HepG2 (cell line): Measurements from ENCODE around the gene IL11RA. TPM values are rescaled to one million over a fixed set of nuclear protein-coding genes. Genes with fewer than 3 reads are reported as not detected.

Source experiments
- ARNT ChIP-seq: fragments of 450-650 bp; IDR thresholded peaks from 2 replicates; pipeline ENCODE4 v1.6.1; 2017
- HOXD1 ChIP-seq: sonication (generic); formaldehyde crosslinking; IDR thresholded peaks from 2 replicates; pipeline ENCODE4 v1.5.0; 2020; ENCODE audit warnings: missing genetic modification reagents
- ISL2 ChIP-seq: sonication (generic); formaldehyde crosslinking; IDR thresholded peaks from 2 replicates; pipeline ENCODE4 v1.5.0; 2020; ENCODE audit warnings: missing genetic modification reagents
- JUND ChIP-seq: sonication (generic); formaldehyde crosslinking; IDR thresholded peaks from 2 replicates; pipeline ENCODE4 v1.8.0; 2022; ENCODE audit warnings: mild to moderate bottlenecking, missing genetic modification reagents
- MIER3 ChIP-seq: IDR thresholded peaks from 2 replicates; pipeline ENCODE4 v1.6.1; 2016; ENCODE audit warnings: missing compliant biosample characterization, borderline replicate concordance
- MIXL1 ChIP-seq: IDR thresholded peaks from 2 replicates; pipeline ENCODE4 v1.6.1; 2016
- NPAS2 ChIP-seq: sonication (generic); formaldehyde crosslinking; IDR thresholded peaks from 2 replicates; pipeline ENCODE4 v1.8.0; 2022; ENCODE audit warnings: mild to moderate bottlenecking, missing genetic modification reagents, borderline replicate concordance
- PHF5A ChIP-seq: IDR thresholded peaks from one replicate; pipeline ENCODE4 v1.6.1; 2018; ENCODE audit warnings: low read depth, missing genetic modification reagents; ENCODE audit not compliant: unreplicated experiment
- RBFOX2 ChIP-seq: fragments of 200-400 bp; formaldehyde crosslinking; IDR thresholded peaks from 2 replicates; pipeline ENCODE4 v1.6.1; 2017; ENCODE audit warnings: low read depth, mild to moderate bottlenecking, low read length
- SP1 ChIP-seq, 2 experiments: fragments of 450-650 bp in 1 of 2; sonication (generic) in 1 of 2; formaldehyde crosslinking in 1 of 2; IDR thresholded peaks; 2 replicates each; pipeline versions ENCODE4 v1.4.0 to v1.6.1; 2016 to 2020; ENCODE audit warnings: missing genetic modification reagents in 1 of 2
- STAT5B ChIP-seq: sonication (generic); formaldehyde crosslinking; IDR thresholded peaks from 2 replicates; pipeline ENCODE4 v1.4.0; 2020; ENCODE audit warnings: missing genetic modification reagents
- YEATS2 ChIP-seq: sonication (generic); formaldehyde crosslinking; IDR thresholded peaks from 2 replicates; pipeline ENCODE4 v1.4.0; 2020; ENCODE audit warnings: missing genetic modification reagents, borderline replicate concordance
- ZBTB8A ChIP-seq: sonication (generic); formaldehyde crosslinking; IDR thresholded peaks from 2 replicates; pipeline ENCODE4 v1.4.0; 2020; ENCODE audit warnings: mild to moderate bottlenecking, low read depth, missing genetic modification reagents, borderline replicate concordance
- ZFP1 ChIP-seq: IDR thresholded peaks from 2 replicates; pipeline ENCODE4 v1.6.1; 2016
- ZNF232 ChIP-seq: sonication (generic); formaldehyde crosslinking; IDR thresholded peaks from 2 replicates; pipeline ENCODE4 v1.4.0; 2020; ENCODE audit warnings: missing genetic modification reagents, borderline replicate concordance
- ZNF501 ChIP-seq: sonication (generic); formaldehyde crosslinking; IDR thresholded peaks from 2 replicates; pipeline ENCODE4 v1.5.1; 2020; ENCODE audit warnings: mild to moderate bottlenecking, moderate library complexity, missing genetic modification reagents
- ZNF713 ChIP-seq: sonication (generic); formaldehyde crosslinking; IDR thresholded peaks from 2 replicates; pipeline ENCODE4 v1.4.0; 2020; ENCODE audit warnings: mild to moderate bottlenecking, missing genetic modification reagents
- ZNF720 ChIP-seq: sonication (generic); formaldehyde crosslinking; IDR thresholded peaks from 2 replicates; pipeline ENCODE4 v1.4.0; 2020; ENCODE audit warnings: missing genetic modification reagents
- ZNF749 ChIP-seq: sonication (generic); formaldehyde crosslinking; IDR thresholded peaks from 2 replicates; pipeline ENCODE4 v1.8.0; 2022; ENCODE audit warnings: mild to moderate bottlenecking, missing genetic modification reagents, moderate library complexity, borderline replicate concordance
- ZNF841 ChIP-seq: sonication (generic); formaldehyde crosslinking; IDR thresholded peaks from 2 replicates; pipeline ENCODE4 v1.8.1; 2023; ENCODE audit warnings: missing genetic modification reagents, borderline replicate concordance
- ZNF850 ChIP-seq: sonication (generic); formaldehyde crosslinking; conservative IDR thresholded peaks from 2 replicates; pipeline ENCODE4 v1.9.0; 2021; ENCODE audit warnings: mild to moderate bottlenecking, missing genetic modification reagents
- polyA plus RNA-seq, 8 experiments: library from polyadenylated mRNA; depleted of rRNA in 3 of 8; stranded (reverse) in 7 of 8; unstranded in 1 of 8; fragments of >200 nt; fragmentation: Illumina TruSeq in 4 of 8; extraction: Trizol in 4 of 8; gene quantifications; 2 replicates each; pipeline versions ENCODE4 v1.2.1 to v1.2.3, GENCODE V29; 2011 to 2016; ENCODE audit warnings: low read depth in 4 of 8, missing spikeins in 1 of 8, mixed read lengths in 1 of 8; ENCODE audit not compliant: insufficient read depth in 1 of 8
- total RNA-seq, 5 experiments: library from RNA; depleted of rRNA; stranded (reverse); fragments of >200 nt; fragmentation: Illumina TruSeq; extraction: Trizol; gene quantifications; 2 replicates each; pipeline ENCODE4 v1.2.3, GENCODE V29; 2016; ENCODE audit warnings: low read depth in 1 of 5
- TF ChIP-seq, protein P1 (sequence below): sonication (generic); formaldehyde crosslinking; IDR thresholded peaks from 2 replicates; pipeline ENCODE4 v1.5.0; 2020; ENCODE audit warnings: missing genetic modification reagents
- TF ChIP-seq, protein P2 (sequence below): sonication (generic); formaldehyde crosslinking; IDR thresholded peaks from 2 replicates; pipeline ENCODE4 v1.4.0; 2020; ENCODE audit warnings: missing genetic modification reagents
- TF ChIP-seq, protein P3 (sequence below): sonication (generic); formaldehyde crosslinking; IDR thresholded peaks from 2 replicates; pipeline ENCODE4 v1.4.0; 2020; ENCODE audit warnings: mild to moderate bottlenecking, missing genetic modification reagents

IL11RA gene
- total and polyA plus RNA-seq, 2 of the 13 experiments (the other 11 are each of a cell fraction or from before 2014, with no cell fraction given), result 2.0 to 4.2 TPM

DNA sequence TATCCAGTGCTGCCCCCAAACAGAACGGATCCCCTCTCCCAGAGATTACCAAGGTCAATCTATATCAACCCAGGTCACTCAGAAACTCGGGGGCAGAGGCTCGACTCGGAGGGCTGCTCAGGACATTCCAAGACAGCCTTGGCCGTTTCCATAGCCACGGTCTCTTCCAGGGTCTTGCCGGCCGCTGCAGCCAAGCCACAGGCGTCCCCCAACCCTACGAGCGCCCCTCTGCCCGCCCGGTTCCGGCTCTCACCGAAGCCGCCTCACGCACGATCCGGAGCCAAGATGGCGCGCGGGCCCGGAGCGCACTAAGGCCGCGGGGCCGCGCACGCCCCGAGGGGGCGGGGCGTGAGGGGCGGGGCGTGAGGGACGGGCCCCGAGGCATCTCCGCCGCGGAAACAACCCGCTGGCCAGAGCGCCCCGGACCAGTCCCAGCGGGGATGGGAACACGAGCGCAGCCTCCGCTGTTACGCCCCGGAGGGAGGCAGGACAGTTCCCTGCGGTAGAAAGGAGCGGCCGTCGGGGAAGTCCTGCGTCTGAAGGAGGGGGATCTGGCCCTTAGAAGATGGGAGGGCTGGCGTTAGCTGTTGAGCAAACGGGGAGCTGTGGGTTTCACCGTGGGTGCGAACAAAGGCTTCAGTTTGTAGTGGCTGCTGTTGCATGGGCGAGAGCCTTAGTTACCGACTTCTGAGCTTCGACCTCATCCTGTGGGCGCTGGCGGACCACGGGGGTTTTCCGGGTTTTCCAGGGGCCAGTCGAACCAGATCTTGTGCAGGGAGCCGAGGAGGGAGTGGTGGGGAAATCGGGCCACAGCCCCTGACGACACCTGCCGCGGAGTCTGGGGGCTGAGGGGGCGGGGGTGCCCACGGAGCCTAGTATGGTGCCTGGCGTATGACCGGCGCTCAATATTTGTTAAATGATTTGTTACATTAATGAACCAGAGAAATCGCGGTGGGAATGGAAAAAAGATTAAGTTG, 39.9 kb upstream of the IL11RA start, which contains the start of gene RPP25L (continued):
- TF ChIP-seq, protein P1, sequence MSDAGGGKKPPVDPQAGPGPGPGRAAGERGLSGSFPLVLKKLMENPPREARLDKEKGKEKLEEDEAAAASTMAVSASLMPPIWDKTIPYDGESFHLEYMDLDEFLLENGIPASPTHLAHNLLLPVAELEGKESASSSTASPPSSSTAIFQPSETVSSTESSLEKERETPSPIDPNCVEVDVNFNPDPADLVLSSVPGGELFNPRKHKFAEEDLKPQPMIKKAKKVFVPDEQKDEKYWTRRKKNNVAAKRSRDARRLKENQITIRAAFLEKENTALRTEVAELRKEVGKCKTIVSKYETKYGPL (CRISPR knock-in tag), result no peak
- no peak for TF ChIP-seq NPAS2 (CRISPR knock-in tag)
- TF ChIP-seq PHF5A (CRISPR knock-in tag), result peak; percentile 14
- TF ChIP-seq MIER3 (CRISPR knock-in tag), result no peak
- TF ChIP-seq HOXD1, result peak; percentile 24; the same call in 1 of the 2 replicates
- no peak for TF ChIP-seq STAT5B (CRISPR knock-in tag)
- TF ChIP-seq, protein P2, sequence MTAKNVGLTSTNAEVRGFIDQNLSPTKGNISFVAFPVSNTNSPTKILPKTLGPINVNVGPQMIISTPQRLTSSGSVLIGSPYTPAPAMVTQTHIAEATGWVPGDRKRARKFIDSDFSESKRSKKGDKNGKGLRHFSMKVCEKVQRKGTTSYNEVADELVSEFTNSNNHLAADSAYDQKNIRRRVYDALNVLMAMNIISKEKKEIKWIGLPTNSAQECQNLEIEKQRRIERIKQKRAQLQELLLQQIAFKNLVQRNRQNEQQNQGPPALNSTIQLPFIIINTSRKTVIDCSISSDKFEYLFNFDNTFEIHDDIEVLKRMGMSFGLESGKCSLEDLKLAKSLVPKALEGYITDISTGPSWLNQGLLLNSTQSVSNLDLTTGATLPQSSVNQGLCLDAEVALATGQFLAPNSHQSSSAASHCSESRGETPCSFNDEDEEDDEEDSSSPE (CRISPR knock-in tag), result 0 out of 2 replicates have a peak, but pooled peaks have one; percentile 2
- no peak; the same call in 1 of the 2 replicates for TF ChIP-seq ZNF841
- TF ChIP-seq MIXL1, result no peak
- TF ChIP-seq YEATS2 (CRISPR knock-in tag), result peak; percentile 4; the same call in 1 of the 2 replicates
- TF ChIP-seq SP1 (IDR thresholded peaks at IDR 0.05), result no peak
- TF ChIP-seq SP1 (CRISPR knock-in tag; IDR thresholded peaks at IDR 0.05), result peak; percentile 68
- no peak for TF ChIP-seq ZBTB8A (CRISPR knock-in tag)
- peak; percentile 85; the same call in 1 of the 2 replicates for TF ChIP-seq ZNF749 (CRISPR knock-in tag)
- no peak for TF ChIP-seq JUND (CRISPR knock-in tag)
- peak; percentile 55; the same call in 1 of the 2 replicates for TF ChIP-seq ISL2
- peak; percentile 68; the same call in 1 of the 2 replicates for TF ChIP-seq ZNF501 (CRISPR knock-in tag)
- TF ChIP-seq ZNF720, result no peak
- TF ChIP-seq ARNT, result no peak
- TF ChIP-seq, protein P3, sequence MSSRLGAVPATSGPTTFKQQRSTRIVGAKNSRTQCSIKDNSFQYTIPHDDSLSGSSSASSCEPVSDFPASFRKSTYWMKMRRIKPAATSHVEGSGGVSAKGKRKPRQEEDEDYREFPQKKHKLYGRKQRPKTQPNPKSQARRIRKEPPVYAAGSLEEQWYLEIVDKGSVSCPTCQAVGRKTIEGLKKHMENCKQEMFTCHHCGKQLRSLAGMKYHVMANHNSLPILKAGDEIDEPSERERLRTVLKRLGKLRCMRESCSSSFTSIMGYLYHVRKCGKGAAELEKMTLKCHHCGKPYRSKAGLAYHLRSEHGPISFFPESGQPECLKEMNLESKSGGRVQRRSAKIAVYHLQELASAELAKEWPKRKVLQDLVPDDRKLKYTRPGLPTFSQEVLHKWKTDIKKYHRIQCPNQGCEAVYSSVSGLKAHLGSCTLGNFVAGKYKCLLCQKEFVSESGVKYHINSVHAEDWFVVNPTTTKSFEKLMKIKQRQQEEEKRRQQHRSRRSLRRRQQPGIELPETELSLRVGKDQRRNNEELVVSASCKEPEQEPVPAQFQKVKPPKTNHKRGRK, result peak; percentile 46; the same call in 1 of the 2 replicates
- peak; percentile 11; the same call in 1 of the 2 replicates for TF ChIP-seq ZNF232 (CRISPR knock-in tag)
- TF ChIP-seq ZNF713 (CRISPR knock-in tag), result no peak
- TF ChIP-seq ZFP1 (CRISPR knock-in tag), result no peak
- TF ChIP-seq RBFOX2, result peak; percentile 93
- TF ChIP-seq ZNF850 (CRISPR knock-in tag), result no peak
